LoVo (cell line): ENCODE data around the gene HAUS1.
"Not testable (repeated sequence)": the region's sequence is repeated elsewhere in the genome, so short reads cannot be mapped to it uniquely, and the experiment has no call there.

Experiments
- DNase-seq: peaks from one replicate; pipeline ENCODE4 v3.0.0-alpha.2; 2016; ENCODE audit warnings: low spot score

HAUS1 gene

DNA sequence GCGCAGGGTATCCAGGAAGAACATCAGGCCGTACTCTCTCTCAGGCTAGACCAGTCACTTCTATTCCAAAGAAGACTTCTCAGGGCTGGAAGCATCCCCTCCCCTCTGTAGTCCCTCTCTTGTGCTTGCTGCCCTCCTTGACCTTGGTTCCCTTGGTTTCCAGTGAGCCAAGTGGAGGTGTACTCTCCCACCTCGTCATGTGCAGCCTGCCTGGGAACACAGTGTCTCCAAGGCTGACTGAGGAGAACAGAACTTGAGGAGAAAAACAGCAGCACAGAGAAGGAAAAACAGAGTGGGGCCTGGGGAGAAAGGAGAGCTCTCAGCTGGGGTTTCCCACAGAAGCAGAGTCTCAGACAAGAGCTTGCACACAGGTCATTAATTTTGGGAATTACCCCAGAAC is 52.7 kb downstream of the HAUS1 start:
- no peak for DNase-seq

DNA sequence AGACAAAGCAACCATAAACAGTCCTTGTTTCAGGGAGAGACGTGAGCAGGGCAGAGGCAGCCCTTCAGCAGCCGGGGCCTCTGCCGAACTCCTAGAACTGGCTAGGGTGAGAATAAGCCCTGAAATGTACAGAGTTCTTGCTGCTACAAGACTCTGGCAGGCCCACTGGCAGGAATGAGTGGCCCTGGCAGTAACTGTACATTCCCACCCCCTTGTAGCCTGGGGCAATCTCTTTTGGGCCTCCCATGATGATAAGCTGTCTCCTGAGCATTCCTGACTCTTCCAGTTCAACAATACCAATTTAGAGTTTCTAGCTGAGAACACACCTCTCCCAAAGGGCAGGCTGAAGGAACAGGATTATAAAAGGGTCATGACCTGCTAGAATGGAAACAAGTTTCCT is 54.3 kb downstream of the HAUS1 start:
- DNase-seq = no peak

DNA sequence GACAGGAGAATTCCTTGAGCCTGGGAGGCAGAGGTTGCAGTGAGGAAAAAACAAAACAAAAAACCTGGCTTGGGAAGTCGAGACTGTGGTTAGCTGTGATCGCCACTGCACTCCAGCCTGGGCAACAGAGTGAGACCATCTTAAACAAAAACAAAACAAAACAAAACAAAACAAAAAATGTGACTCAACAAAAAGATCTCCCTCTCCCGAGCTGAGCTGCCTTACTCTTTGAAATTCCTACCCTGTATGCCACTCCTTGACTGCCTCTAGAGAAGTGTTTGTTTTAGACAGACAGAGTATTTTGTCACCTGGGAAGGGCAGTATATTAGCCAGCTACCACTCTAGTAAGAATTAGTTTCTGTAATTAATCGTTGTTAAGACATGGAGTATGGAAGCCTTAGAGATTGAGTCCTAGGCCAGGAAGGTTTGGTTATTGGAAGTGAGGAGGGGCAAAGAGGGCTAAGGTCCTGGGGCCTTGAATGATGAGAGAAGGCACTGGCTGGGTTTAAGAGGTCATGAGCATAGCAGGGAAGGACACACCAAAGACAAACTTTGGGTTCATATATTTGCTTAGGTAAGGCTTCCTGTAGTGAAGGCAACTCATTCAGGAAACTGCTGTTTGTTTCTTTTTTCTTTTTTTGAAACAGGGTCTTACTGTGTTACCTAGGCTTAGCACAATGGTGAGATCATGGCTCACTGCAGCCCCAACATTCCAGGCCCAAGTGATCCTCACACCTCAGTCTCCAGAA is 56.0 kb downstream of the HAUS1 start:
- DNase-seq = no peak

DNA sequence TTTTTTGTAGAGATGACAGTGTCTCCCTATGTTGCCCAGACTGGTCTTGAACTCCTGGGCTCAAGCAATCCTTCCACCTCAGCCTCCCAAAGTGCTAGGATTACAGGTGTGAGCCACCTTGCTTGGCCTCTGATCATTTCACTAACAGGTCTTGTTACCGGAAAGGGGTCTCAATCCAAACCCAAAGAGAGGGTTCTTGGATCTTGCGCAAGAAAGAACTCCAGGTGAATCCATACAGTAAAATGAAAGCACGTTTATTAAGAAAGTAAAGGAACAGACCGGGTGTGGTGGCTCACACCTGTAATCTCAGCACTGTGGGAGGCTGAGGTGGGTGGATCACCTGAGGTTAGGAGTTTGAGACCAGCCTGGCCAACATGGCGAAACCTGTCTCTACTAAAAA is 56.7 kb downstream of the HAUS1 start:
- not testable (repeated sequence) for DNase-seq

DNA sequence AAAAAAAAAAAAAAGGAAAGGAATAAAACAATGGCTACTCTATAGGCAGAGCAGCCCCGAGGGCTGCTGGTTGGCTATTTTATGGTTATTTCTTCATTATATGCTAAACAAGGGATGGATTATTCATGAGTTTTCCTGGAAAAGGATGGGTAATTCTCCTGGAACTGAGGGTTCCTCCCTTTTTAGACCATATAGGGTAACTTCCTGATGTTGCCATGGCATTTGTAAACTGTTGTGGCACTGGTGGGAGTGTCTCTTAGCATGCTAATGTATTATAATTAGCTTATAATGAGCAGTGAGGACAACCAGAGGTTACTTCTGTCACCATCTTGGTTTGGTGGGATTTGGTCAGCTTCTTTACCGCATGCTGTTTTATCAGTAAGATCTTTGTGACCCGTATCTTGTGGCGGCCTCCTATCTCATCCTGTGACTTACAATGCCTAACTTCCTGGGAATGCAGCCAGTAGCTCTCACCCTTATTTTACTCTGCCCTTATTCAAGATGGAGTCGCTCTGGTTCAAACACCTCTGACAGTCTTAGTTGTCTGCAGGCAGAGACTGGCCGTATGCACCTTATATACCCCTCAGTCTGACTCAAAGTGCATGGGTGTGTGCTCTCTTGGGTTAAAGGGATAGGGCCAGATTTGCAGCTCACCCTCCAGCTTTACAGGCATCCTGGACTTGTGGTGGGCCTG is 57.7 kb downstream of the HAUS1 start:
- DNase-seq = no peak

DNA sequence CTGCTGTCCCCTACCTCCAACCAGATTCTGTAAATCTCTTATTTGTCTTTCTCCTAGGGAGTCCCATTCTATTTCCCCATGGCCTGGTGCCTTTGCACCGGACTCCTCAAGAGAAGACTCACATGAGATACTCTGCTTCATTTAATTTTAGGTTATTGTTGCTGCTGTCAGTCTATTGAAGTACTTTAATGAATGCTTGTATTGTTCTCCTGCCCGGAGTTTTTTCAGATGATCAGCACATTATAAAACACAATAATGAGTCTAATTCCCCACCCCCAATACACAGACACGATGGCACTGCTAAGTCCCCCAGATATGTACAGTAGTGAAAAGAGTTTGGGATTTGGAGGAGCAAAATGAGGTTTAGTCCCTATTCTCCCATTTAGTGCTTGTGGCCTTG is 58.9 kb downstream of the HAUS1 start:
- no peak for DNase-seq

DNA sequence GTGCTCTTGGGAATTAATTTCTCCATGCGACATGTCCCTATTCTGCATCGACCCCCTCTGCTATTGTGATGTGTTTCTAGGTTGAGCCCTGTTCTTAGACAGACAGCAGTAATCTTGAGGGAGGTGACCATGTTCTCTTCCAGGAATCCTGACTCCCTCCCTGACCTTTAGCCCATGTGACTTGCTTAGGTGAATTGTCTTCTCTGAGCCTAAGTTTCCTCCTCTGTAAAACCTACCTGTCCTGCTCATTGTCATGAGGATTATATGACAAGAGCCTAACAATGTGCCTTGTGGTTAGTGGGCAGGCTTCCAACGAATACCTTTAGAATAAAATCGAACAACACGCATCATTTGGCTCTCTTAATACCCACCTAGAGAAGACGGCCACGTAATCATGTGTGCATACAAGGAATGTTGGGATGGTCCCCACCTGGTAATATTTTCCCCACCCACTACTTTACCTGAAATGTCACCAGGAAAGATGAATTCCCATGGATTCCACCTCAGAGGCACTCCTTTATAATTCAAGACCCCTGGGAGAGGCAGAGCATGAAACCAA is 59.8 kb downstream of the HAUS1 start:
- DNase-seq = no peak

DNA sequence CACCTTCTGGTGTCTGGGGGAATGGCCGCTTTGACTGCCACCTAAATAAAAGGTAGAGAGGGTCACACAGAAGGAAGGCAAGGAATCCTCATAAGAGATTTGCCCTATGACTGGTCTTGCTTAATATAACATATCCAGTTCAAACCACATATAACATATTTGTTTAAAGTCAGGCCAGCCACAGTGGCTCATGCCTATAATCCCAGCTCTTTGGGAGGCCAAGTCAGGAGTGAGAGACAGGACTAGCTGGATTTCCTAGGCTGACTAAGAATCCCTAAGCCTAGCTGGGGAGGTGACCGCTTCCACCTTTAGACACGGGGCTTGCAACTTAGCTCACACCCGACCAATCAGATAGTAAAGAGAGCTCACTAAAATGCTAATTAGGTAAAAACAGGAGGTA is 60.3 kb downstream of the HAUS1 start:
- DNase-seq = not testable (repeated sequence)

DNA sequence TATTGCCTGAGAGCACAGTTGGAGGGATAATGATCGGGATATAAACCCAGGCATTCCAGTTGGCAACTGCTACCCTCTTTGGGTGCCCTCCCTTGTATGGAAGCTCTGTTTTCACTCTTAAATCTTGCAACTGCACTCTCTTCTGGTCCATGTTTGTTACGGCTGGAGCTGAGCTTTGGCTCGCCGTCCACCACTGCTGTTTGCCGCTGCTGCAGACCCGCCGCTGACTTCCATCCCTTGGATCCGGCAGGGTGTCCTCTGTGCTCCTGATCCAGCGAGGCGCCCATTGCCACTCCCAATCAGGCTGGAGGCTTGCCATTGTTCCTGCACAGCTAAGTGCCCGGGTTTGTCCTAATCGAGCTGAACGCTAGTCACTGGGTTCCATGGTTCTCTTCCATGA is 60.7 kb downstream of the HAUS1 start:
- DNase-seq = no peak

DNA sequence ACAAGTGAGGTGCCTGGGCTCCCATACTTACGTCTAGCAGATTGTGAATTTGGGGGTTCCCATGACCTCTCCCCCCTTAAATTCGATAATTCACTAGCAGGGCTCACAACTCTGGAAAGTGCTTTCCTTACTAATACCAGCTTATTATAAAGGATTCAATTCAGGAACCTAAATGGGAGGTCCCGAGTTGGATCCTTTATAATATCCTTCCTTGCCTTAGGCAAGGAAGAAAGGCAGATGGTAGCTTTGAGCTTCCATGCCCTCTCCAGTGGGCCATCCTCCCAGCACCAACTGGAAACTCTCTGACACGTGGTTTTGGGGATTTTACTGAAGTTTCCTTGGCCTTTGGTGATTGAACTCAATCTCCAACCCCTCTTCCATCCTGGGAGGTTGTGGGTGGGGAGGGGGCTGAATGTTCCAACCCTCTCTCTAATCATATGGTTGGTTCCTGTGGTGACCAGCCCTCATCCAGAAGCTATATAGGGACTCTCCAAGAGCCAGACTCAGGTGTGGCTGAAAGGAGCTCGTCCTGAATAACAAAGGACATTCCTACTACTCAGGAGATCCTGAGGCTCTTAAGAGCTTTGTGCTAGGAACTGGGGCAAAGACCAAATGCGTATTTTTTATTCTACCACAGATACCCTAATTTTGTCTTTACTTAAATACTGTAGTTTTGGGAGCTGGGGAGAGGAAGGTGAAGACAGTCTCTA is 62.2 kb downstream of the HAUS1 start:
- no peak for DNase-seq

DNA sequence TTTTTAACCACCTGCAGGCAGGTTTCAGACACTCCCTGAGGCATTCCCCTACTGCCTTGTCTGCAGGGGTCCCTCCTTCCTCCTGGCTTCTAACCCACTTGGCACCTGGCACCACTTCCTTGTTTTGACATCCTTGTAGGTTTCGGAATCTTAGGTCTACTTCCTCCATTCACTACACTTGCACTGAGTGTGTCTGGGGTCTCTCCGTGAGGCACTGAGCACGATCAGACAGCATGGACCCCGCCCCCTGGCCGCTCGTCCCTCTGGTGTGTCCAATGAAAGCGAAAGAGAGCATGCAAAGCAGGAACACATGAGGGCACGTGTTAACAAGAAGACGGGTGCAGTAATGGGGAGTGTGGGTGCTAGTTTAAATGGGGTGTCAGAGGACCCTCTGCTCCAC is 63.8 kb downstream of the HAUS1 start:
- peak; percentile 38 for DNase-seq

DNA sequence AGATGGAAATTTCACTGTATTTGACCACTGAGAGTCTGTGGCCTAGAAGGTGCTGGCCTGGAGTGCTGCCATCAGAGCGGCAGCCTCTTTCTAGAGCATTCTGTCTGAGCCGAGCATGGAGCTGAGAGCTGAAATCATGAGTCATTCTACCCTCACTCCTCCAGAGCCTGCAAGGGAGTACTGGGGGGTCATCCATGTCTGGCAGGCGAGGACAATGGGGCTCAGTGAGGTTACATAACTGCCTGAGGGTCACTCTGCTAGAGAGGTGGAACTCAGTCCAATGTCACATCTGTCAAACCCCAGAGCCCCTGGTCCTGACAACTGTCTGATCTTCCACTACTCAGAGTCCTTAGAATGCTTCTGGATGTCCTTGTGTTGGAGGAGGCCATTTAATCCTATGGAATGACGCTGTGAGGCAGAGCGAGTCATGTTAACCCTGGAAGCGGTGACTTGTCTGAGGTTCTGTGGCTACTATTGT is 65.3 kb downstream of the HAUS1 start:
- DNase-seq = no peak

DNA sequence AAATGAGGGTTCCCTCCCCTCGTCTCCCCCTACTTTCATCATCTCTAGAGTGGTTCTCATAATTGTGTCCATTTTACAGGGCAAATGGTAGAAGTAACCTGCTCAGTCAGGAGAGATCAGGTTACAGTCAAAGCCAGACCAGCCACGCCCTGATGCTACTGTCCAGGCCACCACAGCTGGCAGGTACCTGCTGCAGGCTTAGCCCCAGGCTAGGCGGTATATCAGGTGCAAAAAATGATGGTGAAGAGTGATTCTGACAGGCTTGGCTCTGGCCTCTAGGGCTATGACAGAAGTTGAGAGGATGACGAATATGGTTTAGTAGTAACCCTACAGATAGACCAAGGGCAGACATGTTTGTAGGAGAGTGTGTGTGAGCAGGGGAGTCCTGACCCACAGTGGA is 67.1 kb downstream of the HAUS1 start:
- no peak for DNase-seq

DNA sequence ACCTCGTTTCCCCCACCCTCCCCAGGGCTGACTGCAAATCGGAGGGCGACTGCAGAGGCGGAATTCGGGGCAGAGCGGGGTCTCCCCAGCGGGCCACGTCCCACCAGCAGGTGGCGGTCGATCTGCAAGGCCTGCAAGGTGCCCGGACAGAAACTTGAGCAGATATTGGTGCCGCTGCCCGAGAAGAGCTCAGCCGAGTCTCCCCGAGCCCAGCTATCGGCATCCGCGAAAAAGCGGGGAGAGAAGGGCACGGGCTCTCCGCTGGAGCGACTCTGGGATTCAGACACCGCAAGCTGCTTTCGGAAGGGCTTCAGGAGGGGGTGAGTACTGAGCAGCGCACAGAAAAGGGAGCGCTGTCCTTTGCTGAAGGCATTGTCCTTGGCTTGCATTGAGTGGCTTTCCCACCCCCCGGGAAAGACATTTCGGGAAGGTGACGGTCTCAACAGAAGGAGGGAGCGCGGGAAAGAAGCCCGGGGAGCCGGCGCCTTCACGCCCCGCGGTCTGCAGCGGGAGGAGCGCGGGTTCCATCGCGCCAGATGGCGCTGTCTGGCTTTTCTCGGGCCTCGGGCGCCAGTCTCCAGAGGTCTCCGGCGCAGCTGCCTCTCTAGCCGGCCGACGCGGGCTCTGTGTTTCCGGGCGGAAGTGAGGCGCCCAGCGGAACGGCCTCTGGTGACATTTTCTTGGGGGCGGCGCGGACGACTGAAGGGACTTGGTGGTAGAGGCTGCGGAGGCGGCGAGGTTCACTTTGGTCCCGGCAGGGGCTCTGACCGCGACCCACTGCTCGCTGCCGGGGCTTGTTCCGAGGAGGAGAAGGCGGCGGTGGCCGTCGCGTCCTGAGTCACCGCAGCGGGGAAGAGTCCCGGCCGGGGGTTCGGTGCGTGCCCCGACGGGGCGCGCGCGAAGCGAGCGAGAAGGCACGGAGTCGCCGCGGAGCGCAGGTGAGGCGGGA is 69.5 kb downstream of the HAUS1 start:
- DNase-seq = peak; percentile 94

DNA sequence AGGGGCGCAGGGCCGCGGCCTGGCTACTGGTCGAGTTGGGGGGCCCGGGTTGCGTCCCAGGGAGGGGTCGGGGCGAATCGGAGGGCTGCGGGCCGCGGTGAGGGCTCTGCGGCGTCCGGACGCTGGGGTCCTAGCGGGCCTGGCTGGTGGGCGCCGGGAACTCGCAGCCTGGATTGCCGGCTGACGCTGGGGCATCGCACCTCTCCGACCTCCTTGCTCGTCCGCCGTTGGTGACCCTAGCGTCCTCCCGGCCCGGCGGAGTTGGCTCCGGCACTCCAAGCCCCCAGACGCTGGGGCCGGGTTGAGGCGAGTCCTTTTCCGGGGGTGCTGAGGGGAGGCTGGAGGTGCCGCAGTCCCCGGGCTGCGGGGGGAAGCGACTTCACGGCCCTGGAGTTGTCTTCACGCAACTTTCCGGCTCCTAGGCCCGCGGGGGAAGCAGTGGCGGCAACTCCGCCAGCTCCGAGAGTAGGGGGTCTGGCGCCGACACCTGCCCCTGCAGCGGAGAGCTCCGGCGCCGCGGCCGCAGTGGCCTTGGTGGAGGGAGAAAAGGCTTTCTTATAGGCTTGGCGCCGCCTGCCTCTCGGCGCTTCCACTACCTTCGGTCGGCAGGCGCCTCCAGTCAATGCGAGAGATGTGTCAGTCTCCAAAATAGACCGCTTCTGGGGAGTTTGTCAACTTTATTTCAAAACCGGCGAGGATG is 70.3 kb downstream of the HAUS1 start:
- peak; percentile 40 for DNase-seq

DNA sequence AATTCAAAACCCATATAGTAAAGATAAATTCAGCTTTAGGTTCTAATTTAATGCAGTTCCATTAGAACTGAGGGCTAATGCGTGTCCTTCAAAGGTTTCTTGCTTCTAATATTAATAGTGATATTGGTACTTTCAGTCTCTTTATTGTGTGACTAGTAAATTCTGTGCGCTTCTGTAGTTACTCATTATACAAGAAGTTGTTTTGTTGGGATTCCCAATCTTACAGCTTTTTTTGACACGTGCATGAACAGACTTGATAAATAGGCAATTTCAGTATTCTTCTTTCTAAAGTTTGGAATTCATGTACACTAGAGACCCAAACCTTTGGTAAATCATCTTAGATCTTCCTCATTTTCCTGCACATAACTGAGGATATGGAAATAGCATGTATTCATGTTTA is 71.8 kb downstream of the HAUS1 start:
- DNase-seq = no peak
